CD4-positive, alpha-beta T cell (primary cell): ENCODE measurements around the gene TBL1X. TPM values are rescaled to one million over a fixed set of nuclear protein-coding genes. Genes with fewer than 3 reads are reported as not detected.

Source experiments
- ATAC-seq: fragments of 200-7000 bp; cut with Tn5 transposase; one replicate; pipeline ENCODE4 v1.10.0; 2022; ENCODE audit warnings: mild to moderate bottlenecking; ENCODE audit not compliant: poor library complexity
- CTCF ChIA-PET: fragments of 350-600 bp; sonication (Branson Sonifier 250); formaldehyde crosslinking; loops from one replicate; lab custom pipeline; 2021; ENCODE audit warnings: antibody characterized with exemption, inconsistent platforms; lab: Charles Lee
- POLR2A ChIA-PET: fragments of 350-600 bp; sonication (Branson Sonifier 250); formaldehyde crosslinking; loops from one replicate; lab custom pipeline; 2021; ENCODE audit warnings: antibody characterized with exemption, inconsistent platforms; lab: Charles Lee
- DNase-seq, 14 experiments: peaks; one replicate each; pipeline ENCODE4 v3.0.0-alpha.2; 2013 to 2020; ENCODE audit warnings: mixed read lengths in 2 of 14
- H3K27ac ChIP-seq, 2 donors: one replicate each; pipeline versions ENCODE4 v1.5.1 to v1.7.0; 2013; ENCODE audit warnings: low read length in 2 of 2, low read depth in 1 of 2, mild to moderate bottlenecking in 1 of 2
- H3K27me3 ChIP-seq, 2 experiments: 1 replicate in 1 of 2; 2 replicates in 1 of 2; pipeline versions ENCODE4 v1.6.1 to v1.7.0; 2013; ENCODE audit warnings: low read length in 2 of 2, control low read depth in 1 of 2, mild to moderate bottlenecking in 1 of 2, moderate library complexity in 1 of 2; ENCODE audit not compliant: insufficient read depth in 2 of 2, control insufficient read depth in 1 of 2
- H3K36me3 ChIP-seq: one replicate; pipeline ENCODE4 v1.6.1; 2013; ENCODE audit warnings: low read length, control low read depth; ENCODE audit not compliant: insufficient read depth
- H3K4me1 ChIP-seq: one replicate; pipeline ENCODE4 v1.6.1; 2013; ENCODE audit warnings: low read length, control low read depth; ENCODE audit not compliant: insufficient read depth
- H3K4me3 ChIP-seq: one replicate; pipeline ENCODE4 v1.5.1; 2013; ENCODE audit warnings: mild to moderate bottlenecking, low read length, moderate library complexity
- H3K9me3 ChIP-seq, 2 experiments: 1 replicate in 1 of 2; 2 replicates in 1 of 2; pipeline versions ENCODE4 v1.6.1 to v1.7.0; 2013; ENCODE audit warnings: low read length in 2 of 2, mild to moderate bottlenecking in 2 of 2, control low read depth in 1 of 2, moderate library complexity in 1 of 2; ENCODE audit not compliant: control insufficient read depth in 1 of 2, insufficient read depth in 1 of 2
- H3K27ac Mint-ChIP-seq: one replicate; pipeline ENCODE4 v1.8.0; 2020; ENCODE audit warnings: mixed read lengths
- H3K27me3 Mint-ChIP-seq: one replicate; pipeline ENCODE4 v1.8.0; 2021; ENCODE audit warnings: mixed read lengths
- H3K36me3 Mint-ChIP-seq: one replicate; pipeline ENCODE4 v1.8.0; 2021; ENCODE audit warnings: low read depth, mixed read lengths
- H3K4me1 Mint-ChIP-seq: one replicate; pipeline ENCODE4 v1.8.0; 2021; ENCODE audit warnings: low read depth, mixed read lengths
- H3K4me3 Mint-ChIP-seq: one replicate; pipeline ENCODE4 v1.8.0; 2020; ENCODE audit warnings: mild to moderate bottlenecking, mixed read lengths
- H3K9me3 Mint-ChIP-seq: one replicate; pipeline ENCODE4 v1.8.0; 2020; ENCODE audit warnings: mixed read lengths
- intact Hi-C, 2 experiments: fragments of 100-400 bp; cut with DNase I in 1 of 2; cut with micrococcal nuclease in 1 of 2; formaldehyde crosslinking; loops; one replicate each; pipeline versions ENCODE4 v1.15.1 to v1.9.0; 2023 to 2025; cut with DNase I, micrococcal nuclease
- total RNA-seq, 174 experiments: library from RNA in 2 of 174; stranded (reverse) in 2 of 174; gene quantifications; one replicate each; pipeline ENCODE4 v1.2.3 and lab custom pipeline; 2021 to 2026
- TF ChIP-seq, protein P1 (sequence below): fragments of 200-600 bp; IDR thresholded peaks from one replicate; pipeline ENCODE4 v1.8.0; 2022; ENCODE audit warnings: antibody characterized with exemption, mild to moderate bottlenecking

TBL1X gene
- total RNA-seq, 2 experiments from 2014 or later, result 17.4 to 19.2 TPM

DNA sequence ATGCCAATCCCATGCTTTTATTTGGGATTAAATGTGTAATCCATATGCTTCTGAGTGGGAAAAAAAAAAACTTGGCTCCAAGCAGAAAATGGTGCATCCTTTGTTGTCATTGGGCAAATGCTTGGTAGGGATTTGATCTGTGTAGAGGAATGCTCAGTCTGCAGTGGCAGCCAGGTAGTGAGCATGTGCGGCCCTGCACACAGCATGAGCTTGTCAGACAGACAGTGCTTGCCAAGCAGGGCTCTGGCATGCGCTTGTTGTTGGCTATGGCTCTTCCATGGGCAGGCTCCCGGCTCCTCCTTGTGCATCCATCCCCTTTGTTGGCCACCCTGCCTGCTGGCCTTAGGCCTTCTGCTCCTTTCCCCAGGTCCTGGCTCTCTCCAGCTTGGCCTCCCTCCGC is 170.5 kb downstream of the TBL1X start:
- no peak overlapping the region for H3K4me3 ChIP-seq
- no peaks in the 10 kb centered on the region for H3K27me3 Mint-ChIP-seq
- ATAC-seq (no peak), DNase-seq (no peak)
- H3K9me3 Mint-ChIP-seq, result no peaks in the 10 kb centered on the region
- ChIA-PET POLR2A (no interaction called here), CTCF (no interaction called here)
- H3K27me3 ChIP-seq, result no peaks in the 10 kb centered on the region
- no peaks in the 10 kb centered on the region for H3K9me3 ChIP-seq
- H3K4me3 Mint-ChIP-seq, result no peak overlapping the region
- intact Hi-C loops, result no loop called here
- H3K4me1 ChIP-seq, result no peaks in the 10 kb centered on the region
- peaks cover 4% of the 10 kb centered on the region for H3K36me3 Mint-ChIP-seq
- peaks cover 30% of the 10 kb centered on the region for H3K4me1 Mint-ChIP-seq
- peaks cover 2% of the 10 kb centered on the region for H3K36me3 ChIP-seq
- TF ChIP-seq, protein P1, sequence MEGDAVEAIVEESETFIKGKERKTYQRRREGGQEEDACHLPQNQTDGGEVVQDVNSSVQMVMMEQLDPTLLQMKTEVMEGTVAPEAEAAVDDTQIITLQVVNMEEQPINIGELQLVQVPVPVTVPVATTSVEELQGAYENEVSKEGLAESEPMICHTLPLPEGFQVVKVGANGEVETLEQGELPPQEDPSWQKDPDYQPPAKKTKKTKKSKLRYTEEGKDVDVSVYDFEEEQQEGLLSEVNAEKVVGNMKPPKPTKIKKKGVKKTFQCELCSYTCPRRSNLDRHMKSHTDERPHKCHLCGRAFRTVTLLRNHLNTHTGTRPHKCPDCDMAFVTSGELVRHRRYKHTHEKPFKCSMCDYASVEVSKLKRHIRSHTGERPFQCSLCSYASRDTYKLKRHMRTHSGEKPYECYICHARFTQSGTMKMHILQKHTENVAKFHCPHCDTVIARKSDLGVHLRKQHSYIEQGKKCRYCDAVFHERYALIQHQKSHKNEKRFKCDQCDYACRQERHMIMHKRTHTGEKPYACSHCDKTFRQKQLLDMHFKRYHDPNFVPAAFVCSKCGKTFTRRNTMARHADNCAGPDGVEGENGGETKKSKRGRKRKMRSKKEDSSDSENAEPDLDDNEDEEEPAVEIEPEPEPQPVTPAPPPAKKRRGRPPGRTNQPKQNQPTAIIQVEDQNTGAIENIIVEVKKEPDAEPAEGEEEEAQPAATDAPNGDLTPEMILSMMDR, result no peak
- H3K27ac ChIP-seq, result no peak overlapping the region
- no peak overlapping the region for H3K27ac Mint-ChIP-seq

DNA sequence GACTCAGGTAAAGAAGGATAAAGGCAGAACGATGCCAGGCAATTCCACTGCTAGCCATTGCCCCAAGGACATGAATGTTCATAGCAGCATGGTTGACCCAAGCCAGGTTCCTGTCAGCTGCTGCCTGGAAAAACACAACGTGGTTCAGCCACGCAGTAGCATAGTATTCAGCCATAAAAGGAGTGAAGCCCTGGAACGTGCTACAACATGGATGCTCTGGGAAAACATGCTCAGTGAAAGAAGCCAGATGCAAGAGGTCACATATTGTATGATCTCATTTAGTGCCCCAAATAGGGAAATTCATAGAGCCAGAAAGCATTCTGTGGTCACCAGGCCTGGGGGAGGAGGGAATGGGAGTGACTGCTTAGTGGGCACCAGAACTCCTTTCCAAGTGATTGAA is 170.9 kb downstream of the TBL1X start:
- TF ChIP-seq, protein P1, result no peak
- Mint-ChIP-seq H3K4me1 (peaks cover 30% of the 10 kb centered on the region), H3K36me3 (peaks cover 4% of the 10 kb centered on the region), H3K27ac (no peak overlapping the region), H3K27me3 (no peaks in the 10 kb centered on the region), H3K4me3 (no peak overlapping the region), H3K9me3 (no peaks in the 10 kb centered on the region)
- no peak overlapping the region for H3K27ac ChIP-seq
- POLR2A ChIA-PET, result no interaction called here
- no peaks in the 10 kb centered on the region for H3K27me3 ChIP-seq
- CTCF ChIA-PET, result no interaction called here
- no peaks in the 10 kb centered on the region for H3K4me1 ChIP-seq
- no peak for DNase-seq
- no peak for ATAC-seq
- no peak overlapping the region for H3K4me3 ChIP-seq
- H3K36me3 ChIP-seq, result peaks cover 2% of the 10 kb centered on the region
- intact Hi-C loops, result no loop called here
- no peaks in the 10 kb centered on the region for H3K9me3 ChIP-seq

GRCh38 chrX:9638871-9639270 is 174.0 kb downstream of the TBL1X start:
- ChIA-PET POLR2A (no interaction called here), CTCF (no interaction called here)
- intact Hi-C loops, result no loop called here
- peaks cover 5% of the 10 kb centered on the region for H3K4me1 ChIP-seq
- no peak overlapping the region for H3K4me3 ChIP-seq
- TF ChIP-seq, protein P1, result no peak
- no peak overlapping the region for H3K27ac Mint-ChIP-seq
- H3K9me3 ChIP-seq, result no peaks in the 10 kb centered on the region
- no peaks in the 10 kb centered on the region for H3K27me3 ChIP-seq
- peaks cover 34% of the 10 kb centered on the region for H3K4me1 Mint-ChIP-seq
- no peak overlapping the region for H3K27ac ChIP-seq
- H3K36me3 Mint-ChIP-seq, result no peaks in the 10 kb centered on the region
- no peak overlapping the region for H3K4me3 Mint-ChIP-seq
- ATAC-seq (no peak), DNase-seq (no peak)
- peaks cover 2% of the 10 kb centered on the region for H3K36me3 ChIP-seq
- no peaks in the 10 kb centered on the region for H3K9me3 Mint-ChIP-seq
- no peaks in the 10 kb centered on the region for H3K27me3 Mint-ChIP-seq
